ENCODE results near the gene MAST3.
A peak's percentile ranks its signal among the peaks of the same experiment; 100 is the strongest.
"Not testable (repeated sequence)": the region's sequence is repeated elsewhere in the genome, so short reads cannot be mapped to it uniquely, and the experiment has no call there.

Gene MAST3

GRCh38 chr19:18141031-18141430 lies 43.5 kb downstream of the MAST3 start:
- no peak for DNase-seq

- DNase-seq: no peak
These were observed 46.3 kb downstream of the MAST3 start for GRCh38 chr19:18143902-18144301.

GRCh38 chr19:18144361-18144760 lies 46.8 kb downstream of the MAST3 start:
- DNase-seq: no peak

- no peak for DNase-seq
These were observed 47.3 kb downstream of the MAST3 start for GRCh38 chr19:18144906-18145305.

- DNase-seq: no peak
These were observed 47.9 kb downstream of the MAST3 start for GRCh38 chr19:18145391-18145999.

- no peak for DNase-seq
These were observed 49.8 kb downstream of the MAST3 start for GRCh38 chr19:18147396-18147795.

- DNase-seq: no peak
These were observed 52.0 kb downstream of the MAST3 start for GRCh38 chr19:18149596-18149975.

- no peak for DNase-seq
These were observed 53.4 kb downstream of the MAST3 start for GRCh38 chr19:18150776-18151624.

- DNase-seq: peak; percentile 97
These were observed 54.9 kb downstream of the MAST3 start for GRCh38 chr19:18152442-18152816.

- peak; percentile 99 for DNase-seq
These were observed 55.4 kb downstream of the MAST3 start, which contains the start of gene PIK3R2 for GRCh38 chr19:18152817-18153555. Gene PIK3R2, plus strand, starts transcription at chr19:18153163. Its CDS starts 2,717 bp downstream, at chr19:18155880.

GRCh38 chr19:18153556-18154134 lies 56.1 kb downstream of the MAST3 start:
- DNase-seq: no peak

GRCh38 chr19:18155095-18156087 lies 57.8 kb downstream of the MAST3 start:
- no peak for DNase-seq

- no peak for DNase-seq
These were observed 58.7 kb downstream of the MAST3 start for GRCh38 chr19:18156268-18156667.

- DNase-seq: peak; percentile 91
These were observed 59.4 kb downstream of the MAST3 start for GRCh38 chr19:18156841-18157464.

GRCh38 chr19:18157465-18158063 lies 60.0 kb downstream of the MAST3 start:
- peak; percentile 87 for DNase-seq

- no peak for DNase-seq
These were observed 60.9 kb downstream of the MAST3 start for GRCh38 chr19:18158467-18158866.

- not testable (repeated sequence) for DNase-seq
These were observed 61.6 kb downstream of the MAST3 start for GRCh38 chr19:18159059-18159616.

- DNase-seq: no peak
These were observed 62.2 kb downstream of the MAST3 start for GRCh38 chr19:18159810-18160209.

- DNase-seq: no peak
These were observed 63.0 kb downstream of the MAST3 start for GRCh38 chr19:18160493-18160970.

- DNase-seq: peak; percentile 76
These were observed 63.5 kb downstream of the MAST3 start for GRCh38 chr19:18160971-18161635.
